ENCODE data around the gene IL1RL2.

Gene IL1RL2

DNA sequence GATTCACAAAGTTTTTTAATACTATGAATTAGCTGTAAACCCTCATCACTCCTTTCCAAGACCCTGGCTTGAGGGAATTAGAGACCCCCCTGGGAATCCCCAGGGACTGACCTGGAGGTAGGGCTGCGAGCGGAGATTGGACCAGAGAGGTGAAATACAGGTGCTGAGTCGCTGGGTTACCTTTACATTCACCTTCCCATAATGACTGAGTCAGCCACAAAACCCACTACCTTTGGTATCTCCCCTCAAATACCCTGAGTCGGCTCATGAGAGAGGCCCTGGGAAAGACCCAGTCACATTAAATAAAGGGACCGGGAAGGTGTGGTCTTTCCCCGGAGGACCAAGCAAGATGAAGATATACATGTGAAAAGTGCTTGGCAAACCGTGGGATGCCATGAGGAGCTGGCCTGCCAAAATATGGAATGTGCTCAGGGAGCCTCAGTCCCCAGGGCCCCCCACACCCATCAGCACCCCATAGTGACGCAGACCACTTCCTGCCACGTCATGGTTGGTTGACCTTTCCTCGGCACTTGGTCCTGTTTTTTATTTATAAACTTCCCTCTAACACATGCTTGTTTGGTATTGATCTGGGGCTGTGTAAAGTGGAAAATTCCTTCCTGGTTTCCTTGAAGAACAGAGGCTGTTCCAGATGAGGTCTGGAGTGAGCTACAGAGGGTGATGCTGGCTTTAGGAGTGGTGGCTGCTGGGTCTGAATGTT, 51.4 kb downstream of the IL1RL2 start:
- no peak for DNase-seq

DNA sequence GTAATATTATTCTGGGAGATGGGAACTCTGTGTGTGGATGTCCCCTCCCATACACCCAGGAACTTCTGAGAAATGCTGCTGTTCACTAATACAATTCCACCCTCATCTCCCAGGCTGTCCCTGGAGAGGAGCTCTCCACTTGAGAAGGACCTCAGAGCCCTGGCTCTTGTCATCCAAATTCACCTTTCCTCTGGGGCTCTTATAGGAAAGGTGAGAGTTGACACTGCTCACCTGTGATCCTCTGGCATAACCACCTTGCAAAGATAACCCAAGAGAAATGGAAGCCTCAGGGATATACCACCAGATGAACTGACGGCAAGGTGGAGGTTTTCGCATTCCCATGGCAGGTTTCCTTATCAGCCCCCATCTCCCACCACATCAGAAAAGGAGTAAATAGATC, 52.0 kb downstream of the IL1RL2 start:
- DNase-seq = no peak

DNA sequence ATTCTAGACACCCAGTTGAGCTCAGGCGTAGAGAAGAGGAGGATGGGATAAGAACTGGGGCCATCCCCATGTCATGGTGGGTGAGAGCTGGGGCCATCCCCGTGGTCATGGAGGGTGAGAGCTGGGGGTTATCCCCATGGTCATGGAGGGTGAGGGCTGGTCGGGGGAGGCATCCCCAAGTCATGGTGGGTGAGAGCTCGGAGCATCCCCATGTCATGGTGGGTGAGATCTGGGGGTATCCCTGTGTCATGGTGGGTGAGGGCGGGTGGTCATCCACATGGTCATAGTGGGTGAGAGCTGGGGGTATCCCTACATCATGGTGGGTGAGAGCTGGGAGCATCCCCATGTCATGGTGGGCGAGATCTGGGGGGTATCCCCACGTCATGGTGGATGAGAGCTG, 52.5 kb downstream of the IL1RL2 start:
- no peak for DNase-seq

DNA sequence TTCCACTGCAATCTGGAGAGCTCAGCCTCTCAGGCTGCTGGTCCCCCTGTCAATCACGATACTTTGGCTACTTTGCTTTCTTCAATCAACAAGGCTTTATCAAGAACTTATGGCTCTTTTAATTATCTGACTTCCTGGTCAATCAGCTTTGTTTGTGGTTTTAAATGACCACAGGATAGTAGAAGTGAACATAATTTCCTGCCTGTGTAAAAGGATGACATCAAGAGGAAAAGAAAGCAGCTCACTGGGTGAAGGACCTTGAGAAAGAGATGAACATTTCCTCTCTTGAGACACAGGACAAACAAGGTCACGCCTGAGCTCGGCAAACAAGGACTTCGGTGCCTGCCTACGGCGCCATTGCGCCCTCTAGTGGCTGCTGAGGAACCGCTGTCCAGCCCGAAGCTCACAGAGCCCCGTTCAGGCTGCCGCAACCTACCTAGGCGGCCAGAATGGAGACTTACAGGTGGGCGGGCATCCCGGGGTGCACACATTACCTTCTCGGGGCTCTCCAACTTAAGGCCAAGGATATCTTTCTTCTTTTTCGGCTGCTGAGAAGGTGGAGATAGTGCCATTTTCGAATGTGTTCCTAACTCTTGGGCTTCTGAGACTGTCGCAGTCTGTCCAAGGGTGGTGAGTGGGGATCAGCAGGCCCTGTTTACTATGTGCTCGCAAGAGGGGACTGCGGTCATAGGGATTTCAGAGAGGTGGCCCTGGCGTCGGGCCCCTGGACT, 54.0 kb downstream of the IL1RL2 start:
- DNase-seq = peak in 51 of 56 donors; percentile 14 to 91 (median 67)

DNA sequence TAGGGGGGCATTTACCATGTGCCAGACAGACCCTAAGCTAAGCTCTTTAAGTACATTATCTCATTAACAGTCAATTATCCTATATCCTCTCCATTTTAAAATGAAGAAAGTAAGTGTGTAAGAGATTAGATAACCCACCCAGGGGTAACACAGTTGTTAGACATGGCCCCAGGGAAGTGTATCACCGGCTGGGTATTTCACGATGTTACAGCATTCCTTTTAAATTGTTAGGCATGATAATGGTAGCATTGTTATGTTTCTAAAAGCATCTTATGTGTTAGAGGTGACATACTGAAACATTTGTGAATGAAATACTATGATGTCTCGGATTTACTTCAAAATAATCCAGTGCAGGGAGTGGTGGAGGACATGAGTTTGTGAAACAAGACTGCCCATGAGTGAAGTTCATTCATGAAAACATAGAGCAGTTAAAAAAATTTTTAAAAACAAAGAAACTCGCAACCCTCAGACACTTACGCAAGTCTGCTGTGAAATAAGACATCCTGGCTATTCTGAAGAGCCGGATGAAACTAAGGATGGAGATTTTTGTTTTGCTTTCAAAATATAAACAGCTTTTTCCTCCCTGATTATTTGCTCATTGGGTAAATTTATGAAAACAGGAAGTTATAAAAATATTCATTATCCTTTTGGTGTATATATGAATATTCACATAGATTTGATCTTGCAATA, 54.9 kb downstream of the IL1RL2 start:
- no peak for DNase-seq

DNA sequence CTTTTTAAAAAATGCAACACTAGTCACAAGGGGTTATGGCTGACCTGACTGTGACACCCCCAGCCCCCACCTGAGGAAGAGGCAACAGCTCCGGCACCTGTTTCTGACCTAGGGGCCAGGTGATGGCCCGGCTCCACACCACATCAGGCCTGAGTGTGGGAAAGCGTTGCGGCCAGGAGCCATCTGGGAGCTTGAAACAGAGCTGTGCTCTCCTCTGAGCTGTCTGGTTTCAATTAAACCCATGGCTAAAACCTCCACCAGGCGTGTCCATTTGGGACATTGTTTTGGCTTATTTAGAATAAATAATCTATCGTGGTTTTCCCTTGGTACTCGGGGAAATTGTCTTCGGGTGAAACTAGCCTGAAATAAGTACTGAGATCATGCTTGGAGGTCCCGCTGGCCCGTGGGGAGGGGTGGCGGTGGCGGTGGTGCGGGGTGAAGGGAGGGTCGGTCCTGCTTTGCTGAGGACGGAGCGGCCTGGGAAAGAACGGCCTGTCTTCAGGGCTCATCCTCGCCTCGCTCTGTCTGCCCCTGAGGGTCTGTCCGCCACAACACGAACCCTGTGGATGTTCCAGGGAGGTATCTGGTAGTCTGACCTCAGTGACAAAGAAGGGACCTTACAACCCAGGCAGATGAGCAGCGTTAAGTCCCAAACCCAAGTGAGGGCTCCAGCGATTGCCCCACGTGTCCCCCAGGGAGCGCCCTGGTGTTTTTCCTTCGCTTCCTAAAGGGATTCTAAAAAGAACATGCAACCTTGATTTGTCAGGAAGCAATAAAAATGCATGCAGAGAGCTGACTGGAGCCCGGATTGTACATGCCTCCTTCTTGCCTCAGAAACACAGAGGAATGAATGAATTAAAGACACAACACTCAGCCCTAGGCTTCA, 58.7 kb downstream of the IL1RL2 start:
- DNase-seq = no peak

DNA sequence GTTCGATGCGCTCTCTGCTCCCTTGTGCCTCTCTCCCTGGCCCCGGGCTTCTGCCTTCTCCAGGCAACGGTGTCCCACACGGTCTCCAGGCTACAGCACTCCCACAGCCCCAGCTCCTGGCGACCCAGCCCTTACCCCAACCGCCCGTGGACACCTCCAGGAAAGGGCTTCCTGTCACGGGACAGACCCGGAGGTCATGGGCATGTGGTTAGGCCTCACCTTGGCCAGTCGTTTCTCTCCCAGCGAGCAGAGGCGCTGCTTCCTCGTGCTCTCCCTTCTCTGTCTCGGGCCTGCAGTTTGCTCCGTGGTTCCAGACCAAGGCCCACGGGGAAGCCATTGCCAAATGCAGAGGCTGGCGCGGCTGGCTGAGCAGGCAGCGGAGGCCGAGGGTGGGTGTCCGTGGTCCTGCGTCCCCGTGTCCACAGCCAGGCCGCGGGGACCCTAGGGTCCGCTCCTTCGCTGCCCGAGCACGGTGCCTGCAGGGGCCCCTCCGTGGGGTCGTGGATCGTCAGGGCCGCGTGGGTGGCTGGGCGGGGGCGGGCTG, 63.5 kb downstream of the IL1RL2 start:
- no peak for DNase-seq

DNA sequence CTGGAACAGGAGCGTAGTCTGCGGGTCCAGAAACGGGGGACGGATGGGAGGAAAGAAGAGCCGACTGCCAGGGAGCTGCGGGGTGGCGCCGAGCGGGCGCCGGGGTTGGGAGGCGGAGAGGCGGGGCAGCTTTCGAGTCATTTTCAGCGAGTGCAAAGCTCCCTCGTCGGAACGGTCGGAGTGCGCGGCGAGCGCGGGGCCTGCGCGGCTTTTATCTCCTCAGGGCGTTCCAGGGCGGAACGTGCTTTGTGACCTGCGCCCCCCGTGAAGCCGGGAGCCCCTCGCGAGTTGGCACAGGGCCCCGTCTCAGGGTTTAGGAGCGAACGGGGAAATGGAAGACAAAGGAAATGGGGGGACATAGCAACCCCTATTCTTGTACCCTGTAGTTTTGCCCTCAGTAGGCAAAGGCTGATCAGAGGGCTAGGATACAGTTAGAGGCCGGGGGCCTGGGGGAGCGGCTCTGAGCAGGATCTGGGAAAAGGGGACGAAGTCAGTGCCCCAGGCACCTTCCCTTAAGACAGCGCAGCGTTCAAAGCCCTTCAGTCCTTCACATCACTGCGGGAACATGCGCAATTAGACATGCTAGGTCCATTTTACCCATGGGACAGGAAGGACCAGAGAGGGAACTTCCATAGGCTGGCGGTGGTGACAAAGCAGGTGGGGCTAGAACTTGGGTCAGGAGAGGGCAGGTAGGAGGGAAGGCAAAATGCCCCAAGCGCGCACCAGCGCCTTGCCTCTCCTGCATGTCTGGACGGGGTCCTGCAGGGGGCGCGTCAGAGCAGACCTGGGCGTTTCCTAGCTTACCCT, 64.4 kb downstream of the IL1RL2 start:
- DNase-seq = peak in 8 of 56 donors; percentile 3 to 53 (median 8)

DNA sequence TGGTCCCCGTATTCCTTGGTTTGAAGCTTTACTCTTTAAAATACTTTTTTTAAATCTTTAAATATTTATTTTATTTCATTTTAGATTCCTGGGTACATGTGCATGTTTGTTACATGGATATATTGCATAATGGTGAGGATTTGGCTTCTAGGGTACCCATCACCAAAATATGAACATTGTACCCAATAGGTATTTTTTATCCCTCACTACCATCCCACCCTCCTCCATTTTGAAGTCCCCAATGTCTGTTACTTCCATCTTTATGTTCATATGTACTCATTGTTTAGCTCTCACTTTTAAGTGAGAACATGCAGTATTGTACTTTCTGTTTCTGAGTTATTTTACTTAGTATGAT, 65.0 kb downstream of the IL1RL2 start:
- DNase-seq = no peak

DNA sequence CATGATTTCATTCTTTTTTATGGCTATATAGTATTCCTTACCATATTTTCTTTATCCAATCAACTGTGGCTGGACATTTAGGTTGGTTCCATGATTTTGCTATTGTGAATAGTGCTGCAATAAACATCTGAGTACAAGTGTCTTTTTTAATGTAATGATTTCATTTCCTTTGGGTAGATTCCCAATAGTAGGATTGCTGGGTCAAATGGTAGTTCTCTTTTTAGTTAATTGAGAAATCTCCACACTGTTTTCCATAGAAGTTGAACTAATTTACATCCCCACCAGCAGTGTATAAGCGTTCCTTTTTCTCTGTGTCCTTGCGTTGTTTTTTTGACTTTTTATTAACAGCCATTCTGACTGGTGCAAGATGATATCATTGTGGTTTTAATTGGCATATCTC, 65.4 kb downstream of the IL1RL2 start:
- no peak for DNase-seq

DNA sequence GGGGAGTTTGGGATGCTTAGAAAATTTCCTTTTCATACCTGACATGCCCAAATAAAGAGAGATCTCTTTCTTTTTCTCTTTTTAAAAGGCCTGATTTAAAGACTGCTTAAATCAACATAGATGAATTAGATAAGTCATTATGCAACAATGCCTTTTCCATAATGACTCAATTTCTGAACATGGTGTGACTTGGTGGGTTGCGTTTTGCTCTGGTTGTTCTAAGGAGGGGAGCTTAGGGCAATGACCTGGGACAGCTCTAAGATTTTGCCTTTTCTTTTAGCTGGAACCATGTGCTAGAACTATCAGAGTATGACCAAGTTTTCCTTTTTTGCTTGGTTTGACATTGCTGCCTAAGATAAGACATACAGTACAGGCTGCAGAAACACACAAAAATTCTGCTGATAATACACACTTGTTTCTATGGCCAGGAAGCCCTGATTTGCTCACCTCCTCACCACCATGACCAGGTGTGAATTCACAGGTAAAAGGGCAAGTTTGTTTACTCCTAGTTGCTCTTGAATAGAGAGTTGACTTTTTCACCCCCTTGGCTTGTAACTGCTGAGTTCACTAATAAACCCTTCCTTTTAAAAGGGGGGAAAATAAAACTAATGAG, 66.4 kb downstream of the IL1RL2 start:
- no peak for DNase-seq

DNA sequence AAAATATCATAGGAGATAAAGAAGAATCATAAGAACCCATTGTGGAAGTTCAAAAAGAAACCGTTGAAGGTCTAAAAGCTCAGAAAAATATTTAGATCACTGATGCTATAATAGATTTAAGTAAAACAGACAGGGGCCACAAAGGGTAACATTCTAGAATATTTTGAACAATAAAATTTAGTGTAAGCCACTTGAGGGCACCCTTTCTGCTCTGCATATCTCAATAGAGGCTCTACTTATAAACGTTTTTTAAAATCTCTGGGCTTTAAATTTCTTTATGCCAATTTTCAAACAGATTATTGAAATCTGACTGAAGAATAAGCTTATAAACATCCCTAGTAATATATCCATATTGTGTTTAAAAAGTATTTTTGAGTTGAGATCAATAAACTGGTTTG, 66.9 kb downstream of the IL1RL2 start:
- DNase-seq = no peak

DNA sequence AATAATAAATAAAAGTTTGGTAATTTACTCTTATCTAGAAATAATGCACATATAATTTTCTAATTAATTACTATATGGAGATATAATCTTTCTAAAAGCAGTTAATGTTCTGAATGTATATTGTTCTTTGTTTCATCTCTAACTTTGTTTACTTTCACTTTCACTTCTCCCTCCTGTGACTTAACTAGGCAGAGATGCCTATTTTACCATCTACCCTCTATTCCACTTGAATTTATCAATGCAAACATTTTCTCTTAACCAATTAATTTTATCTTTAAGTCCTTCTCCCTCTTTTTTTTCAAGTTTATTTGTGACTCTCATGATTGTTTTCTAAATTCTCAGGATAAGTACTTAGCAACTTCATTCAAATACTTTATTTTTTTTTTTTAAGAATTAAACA, 69.5 kb downstream of the IL1RL2 start:
- DNase-seq = no peak

DNA sequence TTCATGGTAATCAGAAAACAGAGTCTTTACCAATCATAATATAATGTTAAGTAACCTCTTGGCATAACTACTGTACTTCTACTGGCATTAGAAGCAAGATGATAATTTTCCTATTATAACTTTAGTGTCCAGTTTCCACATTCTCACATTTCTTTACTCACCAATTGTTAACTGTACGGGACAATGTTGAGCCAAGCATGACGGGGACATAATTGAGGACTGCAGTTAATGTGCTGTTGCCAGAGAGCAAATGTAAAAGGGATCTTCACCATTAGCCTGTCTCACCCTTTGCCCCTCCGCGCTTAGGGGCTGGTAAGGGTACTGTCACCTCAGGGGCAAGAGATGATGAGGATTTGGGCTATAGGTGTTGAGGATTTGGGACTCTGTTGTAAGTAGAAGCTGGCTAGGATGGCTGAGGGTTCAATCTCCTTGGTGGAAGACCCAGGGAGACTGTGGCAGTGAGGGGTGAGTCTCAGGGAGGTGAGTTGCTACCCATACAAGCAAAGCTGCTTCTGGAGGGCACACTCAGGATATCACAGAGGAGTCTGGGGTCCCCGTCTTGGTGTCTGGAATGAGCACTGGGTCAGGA, 70.1 kb downstream of the IL1RL2 start:
- DNase-seq = no peak

DNA sequence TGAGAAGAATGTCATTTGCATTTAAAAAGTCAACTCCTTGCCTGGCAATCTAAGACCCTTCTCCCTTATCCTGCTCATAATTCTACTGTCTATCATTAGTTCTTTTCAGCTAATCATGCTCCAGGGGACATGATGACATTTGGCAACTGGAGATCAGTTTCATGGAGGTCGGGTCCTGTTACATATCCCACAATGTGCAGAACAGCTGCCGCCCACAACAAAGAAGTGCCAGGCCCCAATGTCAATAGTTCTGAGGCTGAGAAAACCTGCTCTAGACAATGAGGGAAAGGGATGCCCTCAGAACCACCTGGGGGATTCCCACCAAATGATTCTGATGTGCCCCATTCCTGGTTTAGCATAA, 71.2 kb downstream of the IL1RL2 start:
- DNase-seq = no peak

DNA sequence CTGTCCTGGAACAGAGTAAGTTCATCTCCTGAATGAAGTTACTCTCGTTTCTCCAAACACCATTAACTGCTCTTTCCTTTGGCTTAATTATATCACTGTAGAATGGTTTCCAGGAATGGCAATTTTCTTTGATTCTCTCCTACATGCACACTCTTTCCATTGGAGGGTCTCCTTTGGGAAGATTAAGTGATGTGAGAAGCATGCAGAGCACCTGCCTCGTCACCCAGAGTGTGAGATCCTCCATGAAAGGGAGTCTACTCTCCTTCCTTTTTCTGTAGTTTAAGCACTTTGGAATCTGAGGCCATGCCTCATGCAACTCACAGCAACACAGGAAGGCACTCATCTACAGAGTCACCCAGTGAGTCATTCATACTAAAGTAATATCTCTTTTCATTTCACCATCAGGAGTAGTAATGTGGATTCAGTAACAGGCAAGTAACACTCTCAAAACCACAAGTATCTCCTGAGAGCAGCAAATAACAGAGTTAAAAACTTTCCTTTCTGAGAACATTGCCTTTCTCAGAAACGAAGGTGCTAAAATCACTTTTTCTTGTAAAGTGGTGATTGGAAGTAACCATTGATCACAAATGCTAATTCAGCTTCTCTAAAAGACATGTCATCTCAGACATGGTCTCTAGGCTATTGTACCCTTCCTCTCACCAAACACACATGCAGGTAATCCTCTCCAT, 71.7 kb downstream of the IL1RL2 start:
- DNase-seq = no peak

DNA sequence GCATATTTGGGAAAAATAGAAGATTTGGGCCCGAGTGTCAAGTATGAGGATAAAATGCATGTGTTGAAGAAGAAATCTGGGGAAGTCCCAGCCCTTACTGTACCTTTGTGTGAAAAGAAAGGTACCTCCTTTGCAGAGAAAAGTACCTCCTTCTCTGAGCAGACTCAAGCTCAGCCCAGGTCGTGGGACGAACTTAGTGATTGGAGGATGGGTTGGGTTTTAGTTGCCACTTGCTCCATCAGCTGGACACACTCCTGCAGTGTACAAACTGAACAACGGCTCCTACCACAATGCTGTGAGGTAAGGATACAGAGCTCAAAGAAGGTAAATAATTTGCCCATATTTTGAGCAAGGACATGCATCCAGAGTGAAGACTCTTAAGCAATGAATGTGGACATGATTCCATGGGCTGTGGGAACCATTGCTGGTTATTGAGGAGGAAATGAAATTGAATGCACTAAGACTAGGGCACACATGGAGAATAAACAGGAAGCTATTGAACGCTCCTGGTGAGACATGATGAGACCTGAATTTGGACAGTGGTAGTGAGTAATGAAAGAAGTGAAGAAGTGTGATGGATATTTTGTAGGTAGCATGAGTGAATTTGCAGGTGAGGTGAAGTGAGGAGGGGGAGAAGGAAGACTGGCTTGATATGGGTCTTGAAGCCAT, 74.8 kb downstream of the IL1RL2 start:
- no peak for DNase-seq

Data from nucleus accumbens (tissue), 56 donors.